Psoas muscle (tissue), 8 donors: ENCODE measurements around the gene CNTNAP1. TPM values are rescaled to one million over a fixed set of nuclear protein-coding genes. Genes with fewer than 3 reads are reported as not detected.

Experiments used
- ATAC-seq, 4 donors: fragments of 200-7000 bp; cut with Tn5 transposase; one replicate each; pipeline ENCODE4 v1.9.1; 2020; ENCODE audit warnings: moderate library complexity in 3 of 4, mild to moderate bottlenecking in 2 of 4
- DNase-seq, 2 donors: peaks; one replicate each; pipeline ENCODE4 v3.0.0-alpha.2; 2020
- H3K27ac ChIP-seq: fragments of 200-600 bp; one replicate; pipeline ENCODE4 v1.8.0; 2022
- H3K27me3 ChIP-seq, 3 donors: fragments of 200-600 bp in 1 of 3; one replicate each; pipeline versions ENCODE4 v1.6.1 to v1.8.0; 2013 to 2022; ENCODE audit warnings: low read length in 2 of 3, mild to moderate bottlenecking in 2 of 3, moderate library complexity in 1 of 3; ENCODE audit not compliant: insufficient read depth in 3 of 3
- H3K36me3 ChIP-seq, 2 donors: fragments of 200-600 bp in 1 of 2; one replicate each; pipeline versions ENCODE4 v1.6.1 to v1.8.0; 2013 to 2022; ENCODE audit warnings: low read depth in 1 of 2, mild to moderate bottlenecking in 1 of 2, moderate library complexity in 1 of 2; ENCODE audit not compliant: insufficient read depth in 1 of 2
- H3K4me1 ChIP-seq: fragments of 200-600 bp; one replicate; pipeline ENCODE4 v1.8.0; 2022
- H3K4me3 ChIP-seq: fragments of 200-600 bp; one replicate; pipeline ENCODE4 v1.8.0; 2022; ENCODE audit warnings: mild to moderate bottlenecking
- H3K9me3 ChIP-seq: fragments of 200-600 bp; one replicate; pipeline ENCODE4 v1.8.0; 2022
- CTCF ChIP-seq: fragments of 200-600 bp; IDR thresholded peaks from one replicate; pipeline ENCODE4 v1.8.0; 2022; ENCODE audit warnings: antibody characterized with exemption
- WGBS, 3 donors: extraction: QIAGEN DNeasy Blood & Tissue Kit; methylation state at CpG; one replicate each; pipeline versions ENCODE4 v1.1.6 to v1.1.7; 2013; 5-methylcytosine and 5-hydroxymethylcytosine counted together
- intact Hi-C, 2 donors: fragments of 100-400 bp; cut with DNase I; formaldehyde crosslinking; loops; one replicate each; pipeline versions ENCODE4 v1.11.0 to v1.14.2; 2022
- polyA plus RNA-seq, 3 donors: library from polyadenylated mRNA; stranded (reverse); fragments of 200-250 nt; gene quantifications; one replicate each; pipeline ENCODE4 v1.2.3, GENCODE V29; 2013
- total RNA-seq, 4 donors: library from RNA; stranded (reverse); fragmentation: NEBNext Ultra II Directional in 2 of 4; extraction: Animal tissue kit (Norgen Biotek cat#: 25700) in 2 of 4; gene quantifications; one replicate each; pipeline versions ENCODE4 v1.2.1 to v1.2.4, GENCODE V29; 2021 to 2023
- donor health status: healthy with polysubstance abuse.
- donor health status: DM: no; HTN: no; CAD: no; lungs with moderate emphysema.
- donor health status: Bipolar disorder and iron deficiency.
- donor health status: healthy.
- donor health status: DM: yes; HTN: yes; CAD: no.
- donor health status: DM: no; HTN: no; CAD: no.
- donor health status: DM: no; HTN: no; CAD: no.
- donor health status: DM: yes; HTN: yes; CAD: no.

The CNTNAP1 gene
- total and polyA plus RNA-seq, 7 donors, result 1.0 to 3.4 (median 2.0) TPM

GRCh38 chr17:42748908-42749798, 66.8 kb downstream of the CNTNAP1 start:
- 64 to 65% (median 65%) methylated on average over 11 of the region's 11 CpGs for WGBS, 3 donors
- Histone ChIP-seq H3K36me3 (no peaks in the 10 kb centered on the region), H3K27ac (peak overlapping the region; percentile 3), H3K4me1 (peaks cover 8% of the 10 kb centered on the region), H3K9me3 (no peaks in the 10 kb centered on the region), H3K27me3 (no peaks in the 10 kb centered on the region), H3K4me3 (no peak overlapping the region)
- intact Hi-C loops, result no loop called here
- DNase-seq (peak; percentile 35 to 69), ATAC-seq (no peak)
- TF ChIP-seq CTCF, result no peak

Other genes starting within 250 kb of the CNTNAP1 start
- gene ATP6V0A1, start 223.7 kb upstream of the CNTNAP1 start, total RNA-seq, result 100 to 1,000 TPM in 2 of 4 donors, 10 to 100 TPM in 2; 41.1 to 116 (median 89.6) TPM
- 10 to 100 TPM; 51.7 to 62.7 (median 61.0) TPM for gene ATP6V0A1, start 223.7 kb upstream of the CNTNAP1 start, polyA plus RNA-seq
- 10 to 100 TPM in 3 of 4 donors, 1 to 10 TPM in 1; 9.1 to 17.8 (median 11.7) TPM for gene NAGLU, start 146.3 kb upstream of the CNTNAP1 start, total RNA-seq
- 10 to 100 TPM; 16.0 to 18.1 (median 17.5) TPM for gene NAGLU, start 146.3 kb upstream of the CNTNAP1 start, polyA plus RNA-seq
- 1 to 10 TPM in 1 of 4 donors, under 1 TPM in 3; 0.54 to 1.2 (median 0.72) TPM for gene HSD17B1, start 129.6 kb upstream of the CNTNAP1 start, total RNA-seq
- gene HSD17B1, start 129.6 kb upstream of the CNTNAP1 start, polyA plus RNA-seq, result 1 to 10 TPM; 1.3 to 2.1 (median 1.7) TPM
- gene COASY, start 120.4 kb upstream of the CNTNAP1 start, total RNA-seq, result 10 to 100 TPM; 31.6 to 45.4 (median 37.0) TPM
- gene COASY, start 120.4 kb upstream of the CNTNAP1 start, polyA plus RNA-seq, result 100 to 1,000 TPM in 1 of 3 donors, 10 to 100 TPM in 2; 41.0 to 141 (median 73.5) TPM
- 10 to 100 TPM; 45.2 to 67.9 (median 55.2) TPM for gene MLX, start 115.4 kb upstream of the CNTNAP1 start, total RNA-seq
- 100 to 1,000 TPM in 1 of 3 donors, 10 to 100 TPM in 2; 71.0 to 108 (median 89.2) TPM for gene MLX, start 115.4 kb upstream of the CNTNAP1 start, polyA plus RNA-seq
- gene PSMC3IP, start 104.8 kb upstream of the CNTNAP1 start, total RNA-seq, result 1 to 10 TPM in 2 of 4 donors, under 1 TPM in 2; 0.26 to 3.3 (median 1.4) TPM
- gene PSMC3IP, start 104.8 kb upstream of the CNTNAP1 start, polyA plus RNA-seq, result 10 to 100 TPM in 1 of 3 donors, 1 to 10 TPM in 2; 3.8 to 13.3 (median 5.3) TPM
- gene RETREG3, start 73.2 kb upstream of the CNTNAP1 start, total RNA-seq, result 10 to 100 TPM; 31.7 to 43.2 (median 37.6) TPM
- gene RETREG3, start 73.2 kb upstream of the CNTNAP1 start, polyA plus RNA-seq, result 10 to 100 TPM; 13.9 to 35.0 (median 15.2) TPM
- gene TUBG1, start 72.8 kb upstream of the CNTNAP1 start, total RNA-seq, result 10 to 100 TPM; 46.9 to 78.1 (median 50.4) TPM
- 10 to 100 TPM; 68.8 to 90.2 (median 81.0) TPM for gene TUBG1, start 72.8 kb upstream of the CNTNAP1 start, polyA plus RNA-seq
- 10 to 100 TPM in 1 of 4 donors, 1 to 10 TPM in 3; 3.8 to 11.9 (median 5.7) TPM for gene TUBG2, start 23.2 kb upstream of the CNTNAP1 start, total RNA-seq
- gene TUBG2, start 23.2 kb upstream of the CNTNAP1 start, polyA plus RNA-seq, result 1 to 10 TPM; 2.7 to 4.9 (median 4.2) TPM
- 10 to 100 TPM; 15.0 to 33.8 (median 28.0) TPM for gene PLEKHH3, start 5.5 kb upstream of the CNTNAP1 start, total RNA-seq
- 10 to 100 TPM; 12.7 to 15.8 (median 14.2) TPM for gene PLEKHH3, start 5.5 kb upstream of the CNTNAP1 start, polyA plus RNA-seq
- gene CCR10, start 688 bp upstream of the CNTNAP1 start, total RNA-seq, result 1 to 10 TPM; 1.2 to 5.0 (median 2.8) TPM
- 1 to 10 TPM; 1.0 to 3.3 (median 1.6) TPM for gene CCR10, start 688 bp upstream of the CNTNAP1 start, polyA plus RNA-seq
- 10 to 100 TPM; 25.7 to 59.1 (median 33.7) TPM for gene EZH1, start 62.5 kb downstream of the CNTNAP1 start, total RNA-seq
- gene EZH1, start 62.5 kb downstream of the CNTNAP1 start, polyA plus RNA-seq, result 10 to 100 TPM; 15.2 to 43.9 (median 22.3) TPM
- gene RAMP2, start 78.7 kb downstream of the CNTNAP1 start, total RNA-seq, result 10 to 100 TPM in 3 of 4 donors, 1 to 10 TPM in 1; 9.2 to 39.8 (median 18.7) TPM
- 10 to 100 TPM; 17.5 to 21.9 (median 21.4) TPM for gene RAMP2, start 78.7 kb downstream of the CNTNAP1 start, polyA plus RNA-seq
- gene VPS25, start 90.9 kb downstream of the CNTNAP1 start, total RNA-seq, result 10 to 100 TPM; 38.6 to 45.2 (median 39.8) TPM
- gene VPS25, start 90.9 kb downstream of the CNTNAP1 start, polyA plus RNA-seq, result 10 to 100 TPM; 46.0 to 73.3 (median 72.8) TPM
- gene WNK4, start 98.1 kb downstream of the CNTNAP1 start, total RNA-seq, result under 1 TPM in 3 of 4 donors, not detected in 1; 0.08 to 0.30 (median 0.09) TPM
- gene WNK4, start 98.1 kb downstream of the CNTNAP1 start, polyA plus RNA-seq, result under 1 TPM in 1 of 3 donors, not detected in 2; 0.01 TPM
- 10 to 100 TPM; 69.1 to 85.2 (median 83.9) TPM for gene COA3, start 116.2 kb downstream of the CNTNAP1 start, total RNA-seq
- 100 to 1,000 TPM; 126 to 167 (median 130) TPM for gene COA3, start 116.2 kb downstream of the CNTNAP1 start, polyA plus RNA-seq
- 1 to 10 TPM in 1 of 4 donors, under 1 TPM in 2, not detected in 1; 0.74 to 1.3 (median 0.79) TPM for gene CNTD1, start 116.3 kb downstream of the CNTNAP1 start, total RNA-seq
- 1 to 10 TPM in 1 of 3 donors, under 1 TPM in 2; 0.24 to 1.0 (median 0.36) TPM for gene CNTD1, start 116.3 kb downstream of the CNTNAP1 start, polyA plus RNA-seq
- gene BECN1, start 141.8 kb downstream of the CNTNAP1 start, total RNA-seq, result 10 to 100 TPM; 45.9 to 85.4 (median 60.6) TPM
- 100 to 1,000 TPM in 1 of 3 donors, 10 to 100 TPM in 2; 54.4 to 150 (median 69.1) TPM for gene BECN1, start 141.8 kb downstream of the CNTNAP1 start, polyA plus RNA-seq
- gene PSME3, start 150.9 kb downstream of the CNTNAP1 start, total RNA-seq, result 100 to 1,000 TPM in 3 of 4 donors, 10 to 100 TPM in 1; 61.7 to 105 (median 103) TPM
- gene PSME3, start 150.9 kb downstream of the CNTNAP1 start, polyA plus RNA-seq, result 100 to 1,000 TPM in 2 of 3 donors, 10 to 100 TPM in 1; 86.0 to 239 (median 204) TPM
- 1 to 10 TPM in 1 of 4 donors, under 1 TPM in 3; 0.49 to 1.0 (median 0.71) TPM for gene AOC2, start 162.0 kb downstream of the CNTNAP1 start, total RNA-seq
- gene AOC2, start 162.0 kb downstream of the CNTNAP1 start, polyA plus RNA-seq, result 1 to 10 TPM in 1 of 3 donors, under 1 TPM in 2; 0.08 to 1.6 (median 0.60) TPM
- 10 to 100 TPM in 2 of 4 donors, 1 to 10 TPM in 2; 5.8 to 11.8 (median 8.5) TPM for gene AOC3, start 168.7 kb downstream of the CNTNAP1 start, total RNA-seq
- 1 to 10 TPM; 5.9 to 9.3 (median 8.4) TPM for gene AOC3, start 168.7 kb downstream of the CNTNAP1 start, polyA plus RNA-seq
- not detected for gene G6PC1, start 218.3 kb downstream of the CNTNAP1 start, total RNA-seq
- under 1 TPM in 1 of 3 donors, not detected in 2; 0.03 TPM for gene G6PC1, start 218.3 kb downstream of the CNTNAP1 start, polyA plus RNA-seq